SK-N-DZ (cell line): ENCODE data around the gene ABCA2. TPM values are rescaled to one million over a fixed set of nuclear protein-coding genes. Genes with fewer than 3 reads are reported as not detected.

Source experiments
- DNase-seq: peaks from one replicate; pipeline ENCODE4 v3.0.0-alpha.2; 2015; ENCODE audit warnings: low spot score
- polyA plus RNA-seq, 2 experiments: library from polyadenylated mRNA; depleted of rRNA; stranded (reverse); fragments of >200 nt; gene quantifications; 2 replicates each; pipeline ENCODE4 v1.2.3, GENCODE V29; 2014

The ABCA2 gene
- polyA plus RNA-seq (2014; cell fraction: cytosol; rRNA removed): 13.0 and 16.4 TPM in 2 replicates
- polyA plus RNA-seq (2014; cell fraction: nucleus; rRNA removed): 89.2 and 146 TPM in 2 replicates

GRCh38 chr9:137027369-137028262, at the start of gene ABCA2:
TSS of gene ABCA2 (minus strand) at chr9:137028237. CDS start at chr9:137028140, 97 bp downstream.
- DNase-seq: no peak

GRCh38 chr9:137077010-137077747, 49.1 kb upstream of the ABCA2 start, which contains the start of gene UAP1L1:
TSS of gene UAP1L1 (plus strand) at chr9:137077517. CDS start at chr9:137077533, 16 bp downstream.
- DNase-seq: no peak

- no peak for DNase-seq
Measured at GRCh38 chr9:137076636-137077009, 48.6 kb upstream of the ABCA2 start.

GRCh38 chr9:137075275-137075775, 47.3 kb upstream of the ABCA2 start:
- no peak for DNase-seq

GRCh38 chr9:137074657-137075274, 46.7 kb upstream of the ABCA2 start:
- DNase-seq: no peak

GRCh38 chr9:137073992-137074399, 46.0 kb upstream of the ABCA2 start:
- DNase-seq: no peak

- no peak for DNase-seq
Measured at GRCh38 chr9:137071282-137071681, 43.2 kb upstream of the ABCA2 start.

- peak; percentile 92 for DNase-seq
Measured at GRCh38 chr9:137070906-137071275, 42.9 kb upstream of the ABCA2 start.

- DNase-seq: peak; percentile 96
Measured at GRCh38 chr9:137070201-137070905, 42.3 kb upstream of the ABCA2 start, which contains the start of gene SAPCD2. TSS of gene SAPCD2 (minus strand) at chr9:137070557. CDS start at chr9:137070460, 97 bp downstream.

- DNase-seq: no peak
Measured at GRCh38 chr9:137069508-137070091, 41.6 kb upstream of the ABCA2 start.

GRCh38 chr9:137068539-137069507, 40.8 kb upstream of the ABCA2 start:
- DNase-seq: no peak

- peak; percentile 89 for DNase-seq
Measured at GRCh38 chr9:137067860-137068538, 40.0 kb upstream of the ABCA2 start.

GRCh38 chr9:137066096-137066861, 38.2 kb upstream of the ABCA2 start:
- DNase-seq: no peak

GRCh38 chr9:137065336-137065967, 37.4 kb upstream of the ABCA2 start:
- no peak for DNase-seq

- DNase-seq: no peak
Measured at GRCh38 chr9:137064880-137065164, 36.8 kb upstream of the ABCA2 start.

- DNase-seq: peak; percentile 49
Measured at GRCh38 chr9:137064027-137064879, 36.2 kb upstream of the ABCA2 start.
